ENCODE measurements around the gene RBM25.
A peak's percentile ranks its signal among the peaks of the same experiment; 100 is the strongest.
"Not testable (repeated sequence)": the region's sequence is repeated elsewhere in the genome, so short reads cannot be mapped to it uniquely, and the experiment has no call there.

RBM25 gene

GRCh38 chr14:73058224-73058921 lies at the start of gene RBM25:
TSS of gene RBM25 (plus strand) at chr14:73058534. CDS start at chr14:73071642, 13,108 bp downstream.
- DNase-seq (ENCODE audit: low read depth): peak; percentile 94

- not testable (repeated sequence) for DNase-seq (ENCODE audit: low read depth)
These were observed 47.1 kb upstream of the RBM25 start for GRCh38 chr14:73011189-73011588.

GRCh38 chr14:73014105-73014504 lies 44.2 kb upstream of the RBM25 start:
- DNase-seq (ENCODE audit: low read depth): no peak

- DNase-seq (ENCODE audit: low read depth): not testable (repeated sequence)
These were observed 42.8 kb upstream of the RBM25 start for GRCh38 chr14:73015552-73015951.

DNA sequence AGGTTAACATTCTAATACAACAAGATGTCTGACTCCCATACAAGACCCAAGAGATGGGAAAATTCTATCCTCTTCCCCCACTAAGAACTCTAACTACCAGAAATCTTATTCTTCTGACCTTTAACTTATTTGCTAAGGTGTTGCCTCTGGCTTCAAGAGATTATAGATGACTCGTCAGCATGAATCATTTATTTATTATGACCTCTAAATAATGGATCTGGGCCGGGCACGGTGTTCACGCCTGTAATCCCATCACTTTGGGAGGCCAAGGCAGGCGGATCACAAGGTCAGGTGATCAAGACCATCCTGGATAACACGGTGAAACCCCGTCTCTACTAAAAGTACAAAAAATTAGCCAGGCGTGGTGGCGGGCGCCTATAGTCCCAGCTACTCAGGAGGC lies 42.3 kb upstream of the RBM25 start:
- not testable (repeated sequence) for DNase-seq (ENCODE audit: low read depth)

GRCh38 chr14:73022051-73022450 lies 36.3 kb upstream of the RBM25 start:
- no peak for DNase-seq (ENCODE audit: low read depth)

DNA sequence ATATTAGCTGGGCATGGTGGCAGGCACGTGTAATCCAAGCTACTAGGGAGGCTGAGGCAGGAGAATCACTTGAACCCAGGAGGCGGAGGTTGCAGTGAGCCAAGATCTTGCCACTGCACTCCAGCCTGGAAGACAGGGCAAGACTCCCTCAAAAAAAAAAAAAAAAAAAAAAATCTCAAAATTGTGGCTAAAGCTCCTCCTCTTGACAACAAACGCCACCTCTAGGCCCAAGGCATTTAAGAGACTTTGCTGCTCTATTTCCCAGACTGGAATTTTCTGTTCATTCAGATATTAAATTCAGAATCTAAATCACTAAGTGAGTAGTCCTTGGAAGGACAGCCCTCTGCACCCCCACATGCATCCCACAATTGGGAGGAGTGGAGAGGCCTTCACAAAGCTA lies 32.8 kb upstream of the RBM25 start:
- no peak for DNase-seq (ENCODE audit: low read depth)

DNA sequence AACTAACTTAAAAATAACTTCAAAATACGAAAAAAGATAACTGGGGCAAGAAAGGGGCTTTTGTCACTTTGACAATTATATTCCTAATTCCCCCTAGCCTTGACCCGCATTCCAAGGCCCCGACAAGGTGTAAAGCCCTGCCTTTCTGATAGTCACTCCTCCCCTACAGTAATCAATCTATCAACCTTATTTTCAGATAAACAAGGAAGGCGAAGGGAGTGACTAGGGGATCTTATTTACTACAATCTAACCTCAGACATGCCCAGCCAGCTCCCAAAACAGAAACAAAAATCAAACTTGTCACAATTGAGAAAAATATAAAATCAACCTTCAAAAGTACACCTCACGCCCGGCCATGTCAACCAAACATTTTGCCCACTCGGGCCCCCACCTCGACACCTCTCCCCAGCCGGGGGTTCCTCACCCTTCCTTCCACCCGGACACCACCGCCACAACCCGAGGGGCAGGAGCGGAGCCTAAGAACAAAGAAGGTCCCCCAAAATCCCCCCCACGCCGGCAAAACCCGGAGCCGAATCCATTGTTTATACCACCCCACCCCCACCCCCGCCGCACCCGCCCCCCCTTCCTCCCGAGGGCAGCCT lies 32.0 kb upstream of the RBM25 start:
- no peak for DNase-seq (ENCODE audit: low read depth)

DNA sequence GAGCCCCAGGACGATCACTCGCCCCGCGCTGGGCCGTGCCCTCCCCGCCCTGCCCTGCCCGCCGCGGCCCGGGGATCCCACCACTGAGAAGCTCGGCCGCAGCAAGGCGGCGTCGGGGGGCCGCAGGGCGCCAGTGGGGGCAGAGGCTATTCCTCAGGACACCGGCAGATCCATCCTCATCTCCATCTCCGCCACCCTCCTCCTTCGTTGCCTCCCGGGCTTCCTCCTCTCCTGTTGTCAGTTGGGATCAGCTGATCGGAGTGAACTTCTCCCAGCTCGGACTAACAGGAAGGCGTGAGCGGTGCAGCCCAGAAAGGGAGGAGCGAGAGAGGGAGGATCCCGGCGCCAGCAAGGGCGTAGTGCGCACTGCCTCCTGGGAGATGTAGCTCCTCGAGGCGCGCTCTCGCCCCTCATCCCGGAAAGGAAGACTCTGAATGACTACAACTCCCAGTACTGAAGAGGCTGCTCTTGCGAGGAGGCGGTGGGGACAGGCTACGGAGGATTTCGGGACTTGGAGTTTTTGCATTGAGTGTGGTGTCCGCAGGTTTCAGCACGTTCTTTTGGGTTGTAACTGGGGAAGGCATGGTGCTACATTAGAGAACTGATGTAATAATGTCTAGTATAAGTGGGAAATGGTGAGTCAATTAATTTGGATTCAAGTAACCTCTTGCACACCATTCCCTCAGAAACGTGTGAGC lies 31.3 kb upstream of the RBM25 start, which contains the start of gene ZFYVE1:
ZFYVE1 (minus strand) TSS at position 262 of the 698 bp plus-strand sequence. CDS start 2,598 bp downstream, outside the sequence.
- peak; percentile 82 for DNase-seq (ENCODE audit: low read depth)

DNA sequence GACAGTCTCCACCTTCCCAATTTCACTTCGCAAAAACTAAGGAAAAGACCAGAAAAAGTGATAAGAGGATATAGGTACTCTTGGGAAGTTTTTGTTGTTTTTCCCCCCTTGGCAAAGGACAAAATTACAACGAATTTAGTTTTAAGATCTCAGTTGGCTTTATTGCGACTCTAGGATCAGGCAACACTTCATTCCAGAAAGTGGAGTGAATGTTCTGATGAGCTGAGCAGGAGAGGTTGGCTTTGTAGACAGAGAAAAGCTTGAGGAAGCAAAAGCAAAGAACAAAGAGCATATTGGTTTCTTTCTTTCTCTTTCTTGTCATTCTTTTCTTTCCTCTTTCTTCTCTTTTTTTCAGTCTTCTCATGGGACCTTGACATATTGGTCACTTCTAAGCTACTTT lies 30.8 kb upstream of the RBM25 start:
- no peak for DNase-seq (ENCODE audit: low read depth)

DNA sequence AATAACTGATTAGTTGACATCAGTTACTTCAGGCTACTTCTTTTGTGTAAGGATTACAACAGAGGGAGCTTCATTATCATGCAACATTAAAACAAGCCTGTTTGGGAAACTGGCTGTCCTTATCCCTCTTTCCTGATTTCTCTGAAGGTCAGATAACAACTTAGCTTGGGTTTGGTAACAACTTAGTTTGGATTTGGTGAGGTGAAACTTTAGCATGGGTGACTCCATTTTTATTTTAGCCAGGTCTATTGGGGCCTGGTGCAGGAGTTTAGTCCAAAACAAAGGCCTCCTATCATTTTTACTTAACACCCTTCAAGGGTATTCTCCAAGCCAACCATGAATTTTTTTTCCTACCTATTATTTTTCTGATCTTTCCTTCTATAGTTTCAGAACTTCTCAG lies 30.4 kb upstream of the RBM25 start:
- no peak for DNase-seq (ENCODE audit: low read depth)

DNA sequence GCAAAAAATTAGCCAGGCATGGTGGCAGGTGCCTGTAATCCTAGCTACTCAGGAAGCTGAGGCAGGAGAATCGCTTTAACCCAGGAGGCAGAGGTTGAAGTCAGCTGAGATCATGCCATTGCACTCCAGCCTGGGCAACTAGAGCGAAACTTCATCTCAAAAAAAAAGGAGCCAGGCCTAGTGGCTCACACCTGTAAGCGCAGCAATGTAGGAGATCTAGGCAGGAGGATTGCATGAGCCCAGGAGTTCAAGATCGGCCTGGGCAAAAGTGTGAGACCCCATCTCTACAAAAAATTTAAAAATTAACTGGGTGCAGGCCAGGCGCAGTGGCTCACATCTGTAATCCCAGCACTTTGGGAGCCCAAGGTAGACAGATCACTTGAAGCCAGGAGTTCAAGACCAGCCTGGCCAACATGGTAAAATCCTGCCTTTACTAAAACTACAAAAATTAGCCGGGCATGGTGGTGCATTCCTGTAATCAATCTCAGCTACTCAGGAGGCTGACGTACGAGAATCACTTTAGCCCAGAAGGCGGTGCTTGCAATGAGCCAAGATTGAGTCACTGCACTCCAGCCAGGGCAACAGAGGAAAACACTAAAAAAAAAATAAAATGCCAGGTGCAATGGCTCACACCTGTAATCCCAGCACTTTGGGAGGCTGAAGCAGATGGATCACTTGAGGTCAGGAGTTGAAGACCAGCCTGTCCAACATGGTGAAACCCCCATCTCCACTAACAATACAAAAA lies 21.5 kb upstream of the RBM25 start:
- not testable (repeated sequence) for DNase-seq (ENCODE audit: low read depth)

- DNase-seq (ENCODE audit: low read depth): no peak
These were observed 10.5 kb upstream of the RBM25 start for GRCh38 chr14:73047808-73048207.

GRCh38 chr14:73049428-73049827 lies 8.9 kb upstream of the RBM25 start:
- no peak for DNase-seq (ENCODE audit: low read depth)

DNA sequence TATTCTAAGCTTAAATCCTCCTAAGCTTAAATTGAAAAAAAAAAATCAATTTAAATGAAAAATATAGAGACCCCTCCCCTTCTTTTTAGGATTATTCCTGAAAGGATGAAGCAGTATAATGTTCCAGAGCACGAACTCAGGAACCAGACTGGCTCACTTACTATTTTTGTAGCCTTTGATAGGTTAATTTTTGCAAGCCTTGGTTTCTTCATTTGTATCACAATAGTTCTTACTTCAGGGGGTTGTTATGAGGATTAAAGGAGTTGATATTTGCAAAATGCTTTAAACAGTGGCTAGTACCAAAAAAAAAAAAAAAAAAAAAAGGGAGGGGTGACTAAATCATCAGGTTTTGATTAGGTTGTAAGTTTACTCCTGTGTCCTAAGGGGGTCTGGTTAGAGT lies 3.1 kb upstream of the RBM25 start:
- DNase-seq (ENCODE audit: low read depth): no peak

DNA sequence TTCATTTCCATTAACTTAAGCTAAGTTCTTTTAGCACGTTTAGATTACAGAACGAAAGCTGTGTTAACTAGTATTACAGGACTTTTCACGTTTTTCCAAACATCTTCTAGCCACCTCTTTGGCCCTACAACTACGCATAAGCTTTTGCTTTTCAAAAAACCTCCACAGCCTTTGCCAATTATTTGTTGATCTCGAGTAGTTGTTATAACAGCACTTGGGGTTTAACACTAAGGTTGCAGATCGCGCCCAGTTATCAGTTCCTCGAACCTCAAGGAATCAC lies 450 bp upstream of the RBM25 start:
- no peak for DNase-seq (ENCODE audit: low read depth)

- DNase-seq (ENCODE audit: low read depth): no peak
These were observed 764 bp downstream of the RBM25 start for GRCh38 chr14:73058922-73059673.

DNA sequence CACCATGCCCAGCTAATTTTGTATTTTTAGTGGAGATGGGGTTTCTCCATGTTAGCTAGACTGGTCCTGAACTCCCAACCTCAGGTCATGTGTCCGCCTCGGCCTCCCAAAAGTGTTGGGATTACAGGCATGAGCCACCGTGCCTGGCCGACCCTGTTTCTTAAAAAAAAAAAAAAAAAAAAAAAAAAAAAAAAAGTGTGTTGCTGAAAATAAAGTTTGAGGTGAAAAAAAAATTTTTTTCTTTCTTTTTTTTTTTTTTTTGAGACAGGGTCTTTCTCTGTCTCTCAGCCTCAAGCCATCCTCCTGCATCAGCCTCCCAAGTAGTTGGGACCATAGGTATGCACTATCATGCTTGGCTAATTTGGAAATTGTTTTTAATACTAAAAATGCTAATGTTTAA lies 11.3 kb downstream of the RBM25 start:
- DNase-seq (ENCODE audit: low read depth): no peak

DNA sequence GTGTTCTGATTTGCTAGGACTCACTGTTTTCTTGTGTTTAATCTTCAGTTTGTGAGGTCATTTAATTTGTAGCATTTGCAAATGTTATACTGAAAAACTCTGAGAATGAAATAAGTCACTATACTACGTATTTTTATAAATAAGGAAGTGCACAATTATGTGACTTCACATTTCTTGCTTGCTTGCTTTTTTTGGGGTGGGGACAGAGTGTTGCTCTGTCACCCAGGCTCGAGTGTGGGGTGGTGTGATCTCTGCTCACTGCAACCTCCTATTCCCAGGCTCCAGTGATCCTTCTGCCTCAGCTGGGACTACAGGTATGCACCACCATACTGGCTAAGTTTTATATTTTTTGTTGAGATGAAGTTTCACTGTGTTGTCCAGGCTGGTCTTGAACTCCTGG lies 32.7 kb downstream of the RBM25 start:
- DNase-seq (ENCODE audit: low read depth): no peak

DNA sequence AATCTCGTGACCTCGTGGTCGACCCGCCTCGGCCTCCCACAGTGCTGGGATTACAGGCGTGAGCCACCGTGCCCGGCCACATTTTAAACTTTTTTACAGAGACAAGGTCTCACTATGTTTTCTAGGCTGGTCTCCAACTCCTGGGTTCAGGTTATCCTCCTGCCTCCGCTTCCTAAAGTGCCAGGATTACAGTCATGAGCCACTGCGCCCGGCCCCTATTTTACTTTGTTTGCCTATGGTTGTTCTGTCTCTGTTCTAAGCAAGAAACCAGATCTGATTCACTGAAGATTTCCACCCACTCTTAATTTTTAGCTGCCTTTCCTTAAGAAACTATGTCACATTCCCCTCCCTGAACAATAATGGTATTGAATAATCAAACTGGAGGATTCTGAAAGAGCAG lies 39.1 kb downstream of the RBM25 start:
- no peak for DNase-seq (ENCODE audit: low read depth)

GRCh38 chr14:73100334-73100733 lies 42.0 kb downstream of the RBM25 start:
- no peak for DNase-seq (ENCODE audit: low read depth)

Data from activated gamma-delta T cell treated with anti-CD3 and anti-CD28 coated beads, Interleukin-2, amount 50 U/mL, for 16 hours (primary cell).